Activated CD4-positive, CD25-positive, alpha-beta regulatory T cell (primary cell): ENCODE measurements around the gene NFE2L3.
"Not testable (repeated sequence)": the region's sequence is repeated elsewhere in the genome, so short reads cannot be mapped to it uniquely, and the experiment has no call there.

Source experiments
- DNase-seq, 4 experiments: peaks; one replicate each; lab custom pipeline; 2025; lab: John Stamatoyannopoulos, UW

NFE2L3 gene

DNA sequence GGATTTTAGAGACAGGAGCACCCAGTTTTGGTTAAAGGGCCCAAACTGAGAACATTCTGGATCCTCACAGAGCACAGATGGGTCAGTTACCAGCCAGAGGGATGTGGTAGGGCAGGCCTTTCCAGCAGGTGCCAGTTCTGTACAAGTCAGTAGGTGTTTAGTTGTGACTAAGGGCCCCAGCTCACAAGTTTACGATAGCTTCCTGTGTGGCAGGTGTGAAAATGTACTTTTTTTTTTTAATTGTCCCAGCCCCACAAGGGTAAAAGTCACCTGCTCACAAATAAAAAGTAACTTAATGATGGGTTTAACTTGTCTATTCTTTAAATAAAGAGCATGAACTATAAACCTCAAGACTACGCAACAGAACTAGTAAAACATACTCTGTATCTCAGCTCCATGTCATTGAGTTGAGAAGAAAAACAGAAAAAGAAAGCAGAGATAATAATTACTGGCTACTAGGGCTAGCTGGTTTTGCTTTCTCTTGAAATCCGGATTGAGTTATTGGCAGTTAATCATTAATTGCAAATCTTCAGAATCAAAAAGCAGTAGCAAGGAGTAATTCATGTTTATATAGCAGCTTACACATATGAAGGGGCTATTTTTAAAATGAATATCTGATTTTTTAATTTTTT, 15.4 kb downstream of the NFE2L3 start:
- DNase-seq: no peak

DNA sequence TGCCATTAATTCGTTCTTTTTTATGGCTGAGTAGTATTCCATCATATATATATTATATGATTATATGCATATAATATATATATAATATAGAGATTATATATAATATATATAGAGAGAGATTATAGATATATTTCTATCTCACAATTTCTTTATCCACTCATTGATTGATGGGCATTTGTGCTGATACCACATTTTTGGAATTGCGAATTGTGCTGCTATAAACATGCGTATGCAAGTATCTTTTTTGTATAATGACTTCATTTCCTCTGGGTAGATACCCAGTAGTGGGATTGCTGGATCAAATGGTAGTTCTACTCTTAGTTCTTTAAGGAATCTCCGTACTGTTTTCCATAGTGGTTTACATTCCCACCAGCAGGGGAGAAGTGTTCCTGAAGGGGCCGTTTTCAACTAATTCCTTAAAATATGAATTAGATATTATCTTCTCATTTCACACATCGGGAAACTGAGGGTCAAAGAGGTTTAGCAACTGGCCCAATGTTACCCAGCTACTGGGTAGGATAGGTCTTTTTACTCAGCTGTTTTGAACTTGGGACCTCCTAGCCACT, 16.5 kb downstream of the NFE2L3 start:
- no peak for DNase-seq

DNA sequence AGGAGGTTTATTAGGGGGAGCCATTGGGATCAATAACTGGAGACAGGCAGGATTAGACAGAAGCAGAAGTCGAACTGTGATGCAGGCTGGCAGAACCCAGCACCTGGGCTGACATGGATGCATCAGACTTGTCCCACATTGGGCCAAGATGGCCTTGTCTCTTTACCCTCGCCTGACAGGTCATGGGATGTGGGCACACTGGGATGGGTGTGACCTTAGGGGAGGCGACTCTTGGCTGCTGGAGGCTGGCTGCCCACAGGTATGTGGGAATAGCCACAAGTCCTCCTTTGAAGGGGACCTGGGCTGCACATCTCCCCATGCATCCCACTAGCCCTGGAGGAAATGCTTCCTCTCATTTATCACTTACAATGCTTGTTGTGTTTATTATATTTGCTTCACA, 17.3 kb downstream of the NFE2L3 start:
- DNase-seq: no peak

DNA sequence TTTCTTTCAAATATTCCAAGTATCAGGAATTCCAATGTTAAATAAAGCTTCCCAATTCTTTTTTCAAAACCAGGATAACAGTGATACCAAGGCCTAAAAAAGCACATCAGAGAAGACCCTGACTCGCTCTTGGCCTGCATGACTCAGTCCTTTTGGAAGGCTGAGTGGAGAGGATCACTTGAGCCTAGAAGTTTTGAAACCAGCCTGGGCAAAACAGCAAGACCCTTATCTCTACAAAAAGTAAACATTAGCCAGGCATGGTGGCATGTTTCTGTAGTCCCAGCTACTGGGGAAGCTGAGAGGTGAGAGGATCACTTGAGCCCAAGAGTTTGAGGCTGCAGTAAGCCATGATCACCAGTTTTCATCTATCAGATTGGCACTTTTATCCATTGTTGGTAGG, 18.7 kb downstream of the NFE2L3 start:
- DNase-seq: no peak

DNA sequence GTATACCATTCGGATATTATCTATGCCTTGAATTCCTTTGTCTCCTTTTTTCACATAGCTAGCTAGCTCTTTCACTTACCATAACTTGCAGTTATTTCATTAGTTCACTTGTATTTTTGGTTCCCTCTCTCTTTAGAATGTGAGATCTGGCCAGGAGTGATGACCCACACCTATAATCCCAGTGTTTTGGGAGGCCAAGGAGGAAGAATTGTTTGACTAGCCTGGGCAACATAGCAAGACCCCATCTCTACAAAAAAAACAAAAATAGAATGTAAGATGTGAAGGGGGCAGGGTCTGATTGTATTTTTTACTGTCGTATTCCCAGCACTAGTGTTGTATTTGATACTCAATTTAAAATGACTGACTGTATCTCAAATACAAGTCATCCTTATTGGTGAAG, 19.6 kb downstream of the NFE2L3 start:
- no peak for DNase-seq

DNA sequence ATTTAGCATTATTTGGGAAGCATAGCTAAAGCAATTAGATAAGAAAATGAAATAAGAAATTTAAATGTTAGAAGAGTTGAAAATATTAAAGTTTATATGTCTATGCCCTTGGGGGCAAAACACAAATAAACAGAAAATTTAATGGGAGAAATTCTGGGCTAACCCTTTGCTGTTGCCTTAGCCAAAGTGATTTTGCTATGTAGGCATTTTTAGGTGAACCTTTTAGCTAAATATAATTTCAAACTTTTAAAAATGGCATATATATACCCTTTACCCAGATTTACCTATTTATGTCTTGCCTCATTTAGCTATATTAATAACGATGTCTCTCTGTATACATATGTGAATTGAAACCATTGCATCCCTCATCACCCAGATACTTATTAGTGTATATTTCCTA, 20.1 kb downstream of the NFE2L3 start:
- no peak for DNase-seq

DNA sequence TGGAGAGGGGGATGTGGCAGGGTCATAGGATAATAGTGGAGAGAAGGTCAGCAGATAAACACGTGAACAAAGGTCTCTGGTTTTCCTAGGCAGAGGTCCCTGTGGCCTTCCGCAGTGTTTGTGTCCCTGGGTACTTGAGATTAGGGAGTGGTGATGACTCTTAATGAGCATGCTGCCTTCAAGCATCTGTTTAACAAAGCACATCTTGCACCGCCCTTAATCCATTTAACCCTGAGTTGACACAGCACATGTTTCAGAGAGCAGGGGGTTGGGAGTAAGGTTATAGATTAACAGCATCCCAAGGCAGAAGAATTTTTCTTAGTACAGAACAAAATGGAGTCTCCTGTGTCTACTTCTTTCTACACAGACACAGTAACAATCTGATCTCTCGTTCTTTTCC, 23.9 kb downstream of the NFE2L3 start:
- not testable (repeated sequence) for DNase-seq

DNA sequence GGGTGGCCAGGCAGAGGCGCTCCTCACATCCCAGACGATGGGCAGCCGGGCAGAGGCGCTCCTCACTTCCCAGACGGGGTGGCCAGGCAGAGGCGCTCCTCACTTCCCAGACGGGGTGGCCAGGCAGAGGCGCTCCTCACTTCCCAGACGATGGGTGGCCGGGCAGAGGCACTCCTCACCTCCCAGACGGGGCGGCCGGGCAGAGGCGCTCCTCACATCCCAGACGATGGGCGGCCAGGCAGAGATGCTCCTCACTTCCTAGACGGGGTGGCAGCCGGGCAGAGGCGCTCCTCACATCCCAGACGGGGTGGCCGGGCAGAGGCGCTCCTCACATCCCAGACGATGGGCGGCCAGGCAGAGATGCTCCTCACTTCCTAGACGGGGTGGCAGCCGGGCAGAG, 24.7 kb downstream of the NFE2L3 start:
- DNase-seq: not testable (repeated sequence)

DNA sequence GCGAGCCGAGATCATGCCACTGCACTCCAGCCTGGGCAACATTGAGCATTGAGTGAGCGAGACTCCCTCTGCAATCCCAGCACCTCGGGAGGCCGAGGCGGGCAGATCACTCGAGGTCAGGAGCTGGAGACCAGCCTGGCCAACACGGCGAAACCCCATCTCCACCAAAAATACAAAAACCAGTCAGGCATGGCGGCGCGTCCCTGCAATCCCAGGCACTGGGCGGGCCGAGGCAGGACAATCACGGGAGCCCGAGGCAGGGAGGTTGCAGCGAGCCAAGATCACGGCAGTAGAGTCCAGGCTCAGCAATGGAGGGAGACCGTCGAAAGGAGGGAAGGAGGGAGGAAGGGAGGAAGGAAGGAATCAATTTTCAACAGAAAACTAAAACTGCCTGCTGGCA, 25.3 kb downstream of the NFE2L3 start:
- DNase-seq: not testable (repeated sequence)

DNA sequence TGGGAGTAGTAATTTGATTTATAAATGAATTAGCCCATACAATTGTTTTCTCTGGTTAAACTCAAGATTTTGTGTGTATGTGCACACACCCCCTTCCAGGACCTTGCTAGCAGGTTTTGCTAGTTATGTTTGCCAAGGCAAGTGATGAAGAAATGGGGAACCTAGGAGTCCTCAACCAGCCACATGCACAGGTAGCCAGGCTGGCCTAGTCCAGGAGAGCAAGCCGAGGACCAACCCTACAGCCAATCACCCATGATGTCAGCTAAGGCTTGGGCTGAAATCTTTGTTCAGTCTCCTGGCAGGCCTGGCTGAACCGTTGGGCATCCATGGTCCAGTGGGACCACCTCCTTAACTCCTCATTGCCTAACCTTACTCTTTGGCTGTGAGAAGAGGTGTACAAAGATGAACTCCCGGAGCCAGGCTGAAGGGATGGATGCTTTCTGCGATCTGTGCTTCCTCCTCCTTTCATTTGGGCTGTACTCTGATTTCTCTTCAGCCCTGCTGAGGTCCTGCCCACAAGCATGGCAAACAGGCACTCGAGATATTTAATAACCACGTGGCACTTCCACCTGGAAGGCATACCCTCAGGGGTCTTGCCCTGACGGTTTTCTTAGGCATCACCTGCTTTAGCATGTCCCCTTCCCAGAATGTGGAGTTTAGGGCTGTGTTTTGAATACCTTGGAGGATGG, 26.4 kb downstream of the NFE2L3 start:
- no peak for DNase-seq

DNA sequence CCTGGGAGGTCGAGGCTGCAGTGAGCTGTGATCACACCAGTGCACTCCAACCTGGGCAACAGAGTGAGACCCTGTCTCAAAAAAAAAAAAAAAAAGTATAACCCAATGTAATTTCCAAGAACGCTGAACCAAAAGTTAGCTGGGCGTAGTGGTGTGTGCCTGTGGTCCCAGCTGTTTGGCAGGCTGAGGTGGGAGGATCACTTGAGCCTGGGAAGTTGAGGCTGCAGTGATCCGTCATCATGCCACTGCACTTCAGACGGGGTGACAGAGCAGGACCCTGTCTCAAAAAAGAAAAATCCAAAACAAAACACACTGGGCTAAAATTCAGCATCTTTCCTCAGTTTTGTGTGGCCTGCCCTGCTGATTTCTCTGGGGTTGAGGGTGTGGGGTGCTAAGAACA, 27.4 kb downstream of the NFE2L3 start:
- no peak for DNase-seq

DNA sequence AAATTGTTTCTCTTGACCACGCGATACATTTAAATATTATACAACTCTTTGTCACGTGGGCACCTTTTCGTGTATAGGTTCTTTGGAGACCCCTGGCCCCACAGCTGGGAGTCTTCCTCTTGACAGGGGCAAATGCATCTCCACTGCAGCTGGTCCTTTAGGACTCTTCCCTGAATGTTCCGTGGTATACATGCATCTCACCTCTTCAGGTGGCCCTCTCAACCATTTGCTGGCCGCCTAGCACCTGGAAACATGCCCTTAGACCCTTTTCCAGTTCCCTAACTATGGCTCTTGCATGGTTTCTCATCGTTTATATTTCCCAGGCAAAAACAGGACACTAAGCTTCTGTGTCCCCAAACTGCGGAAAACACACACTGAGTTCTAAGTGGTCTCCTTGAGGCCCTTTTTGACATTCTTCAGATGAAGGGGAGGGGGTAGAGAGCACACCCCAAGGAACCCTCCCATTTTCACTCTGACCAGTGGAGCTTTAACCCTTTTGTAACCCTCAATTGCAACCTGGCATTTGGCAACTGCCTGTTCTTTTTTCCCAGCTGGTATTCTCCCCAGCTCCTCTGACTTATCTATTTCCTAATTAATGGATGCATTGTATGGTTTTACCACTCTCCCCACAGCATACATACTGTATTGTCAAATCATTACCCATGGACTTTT, 28.0 kb downstream of the NFE2L3 start:
- DNase-seq: no peak

DNA sequence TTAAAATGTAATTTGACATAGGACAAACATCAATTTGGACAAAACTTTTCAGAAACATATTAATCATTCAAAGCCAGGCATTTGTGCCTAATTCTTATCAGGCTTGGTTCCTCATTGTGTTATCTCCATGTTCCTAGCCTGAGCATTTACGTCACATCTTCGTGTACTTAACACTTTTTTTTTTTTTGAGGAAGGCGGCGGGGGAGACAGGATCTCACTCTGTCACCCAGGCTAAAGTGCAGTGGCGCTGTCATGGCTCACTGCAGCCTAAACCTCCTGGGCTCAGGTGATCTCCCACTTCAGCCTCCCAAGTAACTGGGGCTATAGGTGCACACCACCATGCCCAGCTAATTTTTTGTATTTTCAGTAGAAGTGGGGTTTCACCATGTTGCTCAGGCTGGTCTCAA, 28.8 kb downstream of the NFE2L3 start:
- DNase-seq: no peak

DNA sequence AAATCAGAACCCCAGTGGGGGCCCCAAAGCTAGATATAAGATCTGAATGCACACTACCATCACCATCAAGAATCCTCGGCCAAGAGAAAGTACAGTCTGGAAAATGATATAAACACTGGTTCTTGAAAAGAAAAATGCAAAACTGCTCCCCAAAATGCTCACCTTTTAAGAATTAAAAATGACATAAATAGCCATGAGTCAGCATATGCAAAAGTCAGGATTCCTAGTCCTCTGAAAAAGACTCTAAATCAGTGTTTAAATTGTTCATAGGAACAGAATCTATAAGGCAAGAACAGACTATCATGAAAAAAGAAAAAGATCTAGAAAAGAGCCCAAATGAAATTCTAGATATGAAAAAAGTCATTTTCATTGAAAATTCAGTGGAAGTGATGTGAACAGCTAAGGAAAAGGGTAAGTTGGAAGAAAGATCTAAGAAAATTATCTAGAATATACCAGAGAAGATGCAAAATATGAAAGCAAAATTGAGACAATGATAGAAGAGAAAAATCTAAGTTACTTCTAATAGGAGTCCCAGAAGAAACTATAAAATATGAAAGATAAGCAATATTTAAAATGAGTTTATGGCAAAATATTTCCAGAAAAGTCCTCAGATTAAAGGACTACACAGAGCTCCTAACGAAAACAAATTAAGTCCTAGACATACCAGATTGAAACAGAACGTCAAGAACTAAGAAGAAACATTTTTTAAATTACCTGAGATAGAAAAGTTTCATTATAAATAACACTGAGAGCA, 29.7 kb downstream of the NFE2L3 start:
- DNase-seq: no peak

DNA sequence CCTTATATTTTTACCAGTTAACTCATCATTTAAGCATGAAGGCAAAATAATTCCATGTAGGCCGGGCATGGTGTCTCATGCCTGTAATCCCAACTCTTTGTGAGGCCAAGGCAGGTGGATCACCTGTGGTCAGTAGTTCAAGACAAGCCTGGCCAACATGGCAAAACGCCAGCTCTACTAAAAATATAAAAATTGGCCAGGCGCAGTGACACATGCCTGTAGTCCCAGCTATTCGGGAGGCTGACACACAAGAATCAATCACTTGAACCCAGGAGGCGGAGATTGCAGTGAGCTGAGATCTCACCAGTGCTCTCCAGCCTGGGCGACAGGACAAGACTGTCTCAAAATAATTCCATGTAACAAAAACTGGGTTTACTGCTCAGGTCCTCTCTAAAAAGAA, 30.3 kb downstream of the NFE2L3 start:
- no peak for DNase-seq

DNA sequence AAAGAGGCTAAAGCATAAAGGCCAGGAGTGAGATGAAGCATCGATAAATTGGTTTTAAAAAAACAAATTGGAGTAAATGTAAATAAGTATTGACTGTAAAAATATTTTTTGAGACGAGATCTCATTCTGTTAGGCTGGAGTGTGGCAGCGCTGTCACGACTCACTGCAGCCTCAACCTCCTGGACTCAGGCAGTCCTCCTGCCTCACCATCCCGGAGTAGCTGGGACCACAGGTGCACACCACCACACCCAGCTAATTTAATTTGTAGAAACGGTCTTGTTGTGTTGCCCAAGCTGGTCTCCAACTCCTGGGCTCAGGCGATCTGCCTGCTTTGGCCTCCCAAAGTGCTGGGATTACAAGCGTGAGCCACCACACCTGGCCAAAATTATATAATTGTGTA, 30.7 kb downstream of the NFE2L3 start:
- DNase-seq: no peak

DNA sequence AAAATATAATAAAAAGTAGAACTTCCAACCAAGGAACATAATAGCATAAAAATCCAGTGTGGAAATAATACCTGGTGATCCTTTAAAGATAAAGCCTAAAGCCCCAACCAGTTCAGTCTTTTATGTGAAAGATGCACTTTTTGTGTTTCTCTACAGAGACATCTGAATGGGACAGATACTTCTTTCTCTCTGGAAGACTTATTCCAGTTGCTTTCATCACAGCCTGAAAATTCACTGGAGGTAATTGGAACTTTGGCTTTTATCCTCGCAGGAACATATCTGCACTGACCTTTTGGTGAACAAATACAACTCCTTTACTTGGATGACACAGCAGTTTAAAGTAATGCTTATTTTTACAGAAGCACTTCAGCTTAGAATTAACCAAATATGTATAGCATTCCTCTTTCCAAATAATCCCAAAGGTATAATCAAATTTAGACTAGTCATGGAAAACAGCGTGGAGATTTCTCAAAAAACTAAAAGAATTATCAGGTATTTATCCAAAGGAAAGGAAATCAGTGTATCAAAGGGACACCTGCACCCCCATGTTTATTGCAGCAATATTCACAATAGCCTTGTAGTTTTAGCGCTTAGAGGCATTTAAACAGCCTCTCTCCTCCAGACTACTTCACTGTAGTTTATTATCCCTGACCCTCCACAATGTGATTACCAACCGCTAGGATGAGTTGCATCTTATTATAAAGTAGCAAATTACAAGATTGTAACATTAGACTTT, 31.7 kb downstream of the NFE2L3 start:
- no peak for DNase-seq

DNA sequence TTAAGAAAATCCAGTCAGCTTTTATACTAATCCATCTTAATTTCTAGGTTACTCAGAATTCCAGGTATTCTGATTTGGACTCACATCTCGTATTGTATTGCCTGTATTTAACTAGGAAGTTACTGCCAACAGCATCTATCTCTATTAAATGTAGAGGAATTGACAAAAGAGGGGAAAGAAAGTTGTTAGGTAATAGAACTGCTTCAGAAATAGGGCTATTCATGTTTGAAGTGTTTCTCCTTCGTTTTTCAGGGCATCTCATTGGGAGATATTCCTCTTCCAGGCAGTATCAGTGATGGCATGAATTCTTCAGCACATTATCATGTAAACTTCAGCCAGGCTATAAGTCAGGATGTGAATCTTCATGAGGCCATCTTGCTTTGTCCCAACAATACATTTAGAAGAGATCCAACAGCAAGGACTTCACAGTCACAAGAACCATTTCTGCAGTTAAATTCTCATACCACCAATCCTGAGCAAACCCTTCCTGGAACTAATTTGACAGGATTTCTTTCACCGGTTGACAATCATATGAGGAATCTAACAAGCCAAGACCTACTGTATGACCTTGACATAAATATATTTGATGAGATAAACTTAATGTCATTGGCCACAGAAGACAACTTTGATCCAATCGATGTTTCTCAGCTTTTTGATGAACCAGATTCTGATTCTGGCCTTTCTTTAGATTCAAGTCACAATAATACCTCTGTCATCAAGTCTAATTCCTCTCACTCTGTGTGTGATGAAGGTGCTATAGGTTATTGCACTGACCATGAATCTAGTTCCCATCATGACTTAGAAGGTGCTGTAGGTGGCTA, 32.5 kb downstream of the NFE2L3 start:
- DNase-seq: not testable (repeated sequence)

DNA sequence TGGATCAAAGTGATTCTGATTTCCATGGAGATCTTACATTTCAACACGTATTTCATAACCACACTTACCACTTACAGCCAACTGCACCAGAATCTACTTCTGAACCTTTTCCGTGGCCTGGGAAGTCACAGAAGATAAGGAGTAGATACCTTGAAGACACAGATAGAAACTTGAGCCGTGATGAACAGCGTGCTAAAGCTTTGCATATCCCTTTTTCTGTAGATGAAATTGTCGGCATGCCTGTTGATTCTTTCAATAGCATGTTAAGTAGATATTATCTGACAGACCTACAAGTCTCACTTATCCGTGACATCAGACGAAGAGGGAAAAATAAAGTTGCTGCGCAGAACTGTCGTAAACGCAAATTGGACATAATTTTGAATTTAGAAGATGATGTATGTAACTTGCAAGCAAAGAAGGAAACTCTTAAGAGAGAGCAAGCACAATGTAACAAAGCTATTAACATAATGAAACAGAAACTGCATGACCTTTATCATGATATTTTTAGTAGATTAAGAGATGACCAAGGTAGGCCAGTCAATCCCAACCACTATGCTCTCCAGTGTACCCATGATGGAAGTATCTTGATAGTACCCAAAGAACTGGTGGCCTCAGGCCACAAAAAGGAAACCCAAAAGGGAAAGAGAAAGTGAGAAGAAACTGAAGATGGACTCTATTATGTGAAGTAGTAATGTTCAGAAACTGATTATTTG, 33.3 kb downstream of the NFE2L3 start:
- DNase-seq: no peak

DNA sequence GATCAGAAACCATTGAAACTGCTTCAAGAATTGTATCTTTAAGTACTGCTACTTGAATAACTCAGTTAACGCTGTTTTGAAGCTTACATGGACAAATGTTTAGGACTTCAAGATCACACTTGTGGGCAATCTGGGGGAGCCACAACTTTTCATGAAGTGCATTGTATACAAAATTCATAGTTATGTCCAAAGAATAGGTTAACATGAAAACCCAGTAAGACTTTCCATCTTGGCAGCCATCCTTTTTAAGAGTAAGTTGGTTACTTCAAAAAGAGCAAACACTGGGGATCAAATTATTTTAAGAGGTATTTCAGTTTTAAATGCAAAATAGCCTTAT, 33.8 kb downstream of the NFE2L3 start:
- no peak for DNase-seq
